Stimulated activated CD8-positive, alpha-beta memory T cell treated with anti-CD3 and anti-CD28 coated beads, Interleukin-12 subunit alpha, Interleukin-12 subunit beta, amount 100 ng/mL, for 24 hours (primary cell): ENCODE measurements around the gene IGFALS.
"Not testable (repeated sequence)": the region's sequence is repeated elsewhere in the genome, so short reads cannot be mapped to it uniquely, and the experiment has no call there.

ENCODE experiments used
- DNase-seq: peaks from one replicate; pipeline ENCODE4 v3.0.0-alpha.2; 2020; ENCODE audit errors: extremely low read depth

The IGFALS gene

GRCh38 chr16:1818204-1818872 is 24.8 kb upstream of the IGFALS start:
- no peak for DNase-seq

- DNase-seq: no peak
Observed at GRCh38 chr16:1817716-1818115, 24.2 kb upstream of the IGFALS start.

- no peak for DNase-seq
Observed at GRCh38 chr16:1817276-1817589, 23.7 kb upstream of the IGFALS start.

GRCh38 chr16:1816396-1817275 is 23.1 kb upstream of the IGFALS start:
- DNase-seq: no peak

DNA sequence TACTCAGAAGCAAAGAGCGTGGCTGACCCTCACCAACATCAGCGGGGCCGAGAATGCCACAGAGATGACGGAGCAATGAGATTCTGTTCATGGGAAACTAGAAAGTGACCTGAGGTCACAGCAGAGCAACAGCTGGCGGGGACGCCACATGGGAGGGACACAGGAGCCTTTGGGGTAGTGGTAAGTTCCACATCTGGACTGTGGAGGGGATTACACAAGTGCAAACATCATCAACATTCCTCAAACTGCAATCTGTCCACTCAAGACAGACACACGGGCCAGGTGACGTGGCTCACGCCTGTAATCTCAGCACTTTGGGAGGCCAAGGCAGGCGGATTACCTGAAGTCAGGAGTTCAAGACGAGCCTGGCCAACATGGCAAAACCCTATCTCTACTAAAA is 22.0 kb upstream of the IGFALS start:
- no peak for DNase-seq

DNA sequence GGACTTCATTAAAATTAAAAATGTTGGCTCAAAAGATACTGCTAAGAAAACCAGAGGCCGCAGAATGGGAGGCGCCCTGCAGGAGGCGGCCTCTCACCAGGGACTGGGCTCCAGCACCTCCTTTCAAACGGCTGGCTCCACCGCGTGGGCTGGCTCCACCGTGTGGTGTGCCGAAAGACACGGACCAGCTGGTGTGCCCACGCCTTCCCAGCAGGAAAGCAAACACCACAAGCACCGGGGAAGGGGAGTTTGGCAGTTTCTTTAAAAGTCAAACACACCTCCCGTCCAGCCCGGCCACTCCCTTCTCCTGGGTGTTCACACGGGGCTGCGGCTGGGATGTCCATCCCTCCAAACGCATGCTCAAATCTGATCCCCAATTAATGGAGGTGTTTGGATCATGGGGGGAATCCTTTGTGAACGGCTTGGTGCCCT is 19.2 kb upstream of the IGFALS start:
- peak; percentile 16 for DNase-seq

- no peak for DNase-seq
Observed at GRCh38 chr16:1810536-1810935, 17.0 kb upstream of the IGFALS start.

- no peak for DNase-seq
Observed at GRCh38 chr16:1810106-1810505, 16.6 kb upstream of the IGFALS start.

DNA sequence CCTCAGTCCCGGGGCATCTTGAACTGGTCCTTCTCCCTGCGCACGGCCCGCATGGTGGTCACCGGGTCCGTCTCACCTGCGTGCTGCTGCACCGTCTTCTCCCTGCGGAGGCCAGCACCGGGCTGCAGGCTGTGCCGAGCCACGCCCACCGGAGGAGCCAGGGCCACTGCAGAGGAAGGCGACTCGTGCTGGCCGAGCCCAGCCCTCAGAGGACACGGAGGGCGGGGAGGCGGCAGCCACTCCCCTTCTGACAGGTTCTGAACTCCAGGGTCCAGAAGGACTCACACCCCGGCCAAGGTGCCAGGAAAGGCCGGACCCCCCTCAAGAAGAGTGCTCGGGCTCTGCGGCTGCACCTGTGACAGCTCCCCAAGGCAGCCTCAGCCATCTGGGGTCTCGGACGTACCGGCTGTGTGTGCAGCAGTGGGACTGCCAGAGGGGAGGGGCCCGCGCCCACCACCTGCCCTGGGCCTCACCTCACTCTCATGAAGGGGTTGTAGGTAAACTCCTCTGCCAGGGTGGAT is 15.8 kb upstream of the IGFALS start:
- DNase-seq: no peak

DNA sequence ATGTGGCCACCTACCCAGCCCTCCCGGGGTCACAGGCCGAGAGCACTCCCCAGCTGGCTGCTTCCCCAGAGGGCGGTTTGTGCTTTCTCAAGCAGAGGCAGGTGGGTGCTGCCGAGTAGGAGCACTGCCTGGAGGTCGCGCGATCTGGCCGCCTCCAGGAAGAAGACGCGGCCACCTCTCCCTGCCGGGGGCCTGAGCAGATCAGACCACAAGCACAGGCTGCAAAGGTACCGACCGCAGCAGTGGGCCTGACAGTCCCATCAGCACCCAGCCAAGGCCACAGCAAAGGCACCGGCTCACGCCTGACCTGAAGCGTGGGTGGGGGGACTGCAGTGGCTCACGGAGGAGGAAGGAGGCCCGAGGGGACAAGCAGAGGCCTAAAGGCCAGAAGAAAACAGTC is 15.2 kb upstream of the IGFALS start:
- DNase-seq: no peak

DNA sequence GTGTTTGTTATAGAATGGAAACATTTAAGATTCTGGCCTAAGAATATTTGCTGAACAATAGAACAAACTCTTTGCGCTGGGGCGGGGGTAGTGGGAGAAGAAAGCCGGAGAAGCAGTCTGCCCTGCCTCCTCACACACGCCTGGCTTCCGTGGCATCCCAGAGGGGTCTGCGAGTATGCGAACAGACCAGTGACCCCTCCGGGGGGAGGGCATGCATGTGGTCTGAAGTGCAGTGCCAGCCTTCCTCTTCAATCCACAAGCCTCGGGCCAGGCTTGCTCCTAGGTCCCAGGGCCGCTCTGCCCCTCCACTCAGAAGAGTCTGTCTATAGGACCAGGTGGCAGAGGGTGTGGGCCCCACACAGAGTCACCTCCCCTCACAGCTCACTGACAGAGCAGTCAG is 14.1 kb upstream of the IGFALS start:
- DNase-seq: no peak

GRCh38 chr16:1800701-1801100 is 7.2 kb upstream of the IGFALS start:
- DNase-seq: no peak

- not testable (repeated sequence) for DNase-seq
Observed at GRCh38 chr16:1799263-1799662, 5.8 kb upstream of the IGFALS start.

- DNase-seq: no peak
Observed at GRCh38 chr16:1794908-1795666, 1.6 kb upstream of the IGFALS start.

DNA sequence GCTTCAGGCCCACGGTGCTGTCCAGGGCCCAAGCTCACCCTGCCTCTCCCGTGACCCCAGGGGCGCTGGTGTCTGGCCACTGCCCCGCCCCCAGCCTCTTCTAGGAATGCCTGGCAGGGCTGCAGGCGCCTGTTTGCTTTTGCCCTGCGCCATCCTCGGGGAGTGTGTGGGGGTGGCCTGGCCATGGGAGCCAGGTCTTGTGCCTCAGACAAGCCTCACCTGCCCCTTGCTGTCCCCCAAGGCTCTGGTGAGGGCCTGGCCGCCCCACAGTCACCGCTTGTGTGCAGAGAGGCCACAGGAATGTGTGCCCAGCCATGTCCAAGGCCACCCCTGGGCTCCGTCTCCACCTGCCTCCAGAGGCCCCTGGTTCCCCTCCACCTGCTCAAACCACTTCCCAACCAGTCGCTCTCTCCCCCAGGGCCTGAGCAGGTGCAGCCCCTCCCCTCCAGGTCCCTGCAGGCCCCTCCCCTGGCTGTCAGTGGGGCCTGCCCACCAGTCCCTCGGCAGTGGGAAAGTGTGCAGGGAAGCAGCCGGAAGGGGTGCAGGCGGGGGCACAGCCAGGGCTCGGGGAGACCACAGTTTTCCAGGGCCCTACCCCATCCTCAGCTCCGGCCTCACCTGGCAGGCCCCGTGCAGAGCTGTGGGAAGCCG is 841 bp upstream of the IGFALS start:
- DNase-seq: no peak

GRCh38 chr16:1792836-1793577 is 498 bp downstream of the IGFALS start:
- DNase-seq: no peak

DNA sequence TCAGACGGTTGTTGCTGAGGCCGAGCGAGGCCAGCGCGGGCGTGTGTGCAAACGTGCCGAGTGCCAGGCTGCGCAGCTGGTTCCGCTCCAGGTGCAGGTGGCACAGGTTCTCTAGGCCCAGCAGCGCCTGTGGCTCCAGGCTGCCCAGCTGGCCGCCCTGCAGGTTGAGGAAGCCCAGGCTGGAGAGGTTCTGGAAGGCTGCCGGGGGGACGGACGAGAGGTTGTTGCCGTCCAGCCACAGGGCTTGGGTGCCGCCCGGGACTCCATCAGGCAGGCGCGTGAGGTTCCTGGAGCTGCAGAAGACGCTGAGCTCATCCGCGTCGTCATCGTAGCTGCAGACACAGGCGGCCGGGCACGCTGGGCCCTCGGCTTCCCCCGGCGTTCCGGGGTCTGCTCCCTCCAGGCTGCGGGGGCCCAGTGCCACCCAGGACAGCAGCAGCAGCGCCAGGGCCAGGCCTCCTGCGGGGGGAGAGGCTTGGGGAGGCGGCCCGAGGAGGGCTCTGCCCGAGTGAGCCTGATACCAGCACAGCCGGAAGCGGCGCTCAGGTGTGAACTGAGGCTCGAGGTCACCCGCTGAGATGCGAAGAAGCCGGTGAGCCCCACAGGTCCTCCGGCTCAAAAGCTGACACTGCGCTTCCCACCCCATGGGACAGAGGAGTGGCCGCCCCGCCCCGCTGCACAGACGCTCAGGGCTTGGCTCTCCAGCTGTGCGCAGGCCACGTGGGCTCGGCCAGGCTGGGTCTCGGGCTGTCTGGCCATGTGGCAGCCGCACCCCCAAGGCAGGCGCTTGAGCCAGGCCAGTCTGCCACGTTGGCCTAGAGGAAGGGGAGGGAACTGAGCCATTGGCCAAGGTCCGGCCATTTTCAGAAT is 1.3 kb downstream of the IGFALS start:
- DNase-seq: no peak

- no peak for DNase-seq
Observed at GRCh38 chr16:1791256-1791942, 2.1 kb downstream of the IGFALS start.

GRCh38 chr16:1790611-1791255 is 2.8 kb downstream of the IGFALS start:
- no peak for DNase-seq
